IPS-20b (cell line): ENCODE results near the gene CDC73.
"Not testable (repeated sequence)": the region's sequence is repeated elsewhere in the genome, so short reads cannot be mapped to it uniquely, and the experiment has no call there.

ENCODE experiments used
- H3K27ac ChIP-seq: one replicate; pipeline ENCODE4 v1.5.1; 2013; ENCODE audit warnings: low read length
- H3K27me3 ChIP-seq: 2 replicates; pipeline ENCODE4 v1.6.1; 2013; ENCODE audit warnings: mild to moderate bottlenecking, low read length, inconsistent platforms; ENCODE audit not compliant: insufficient read depth
- H3K36me3 ChIP-seq: 2 replicates; pipeline ENCODE4 v1.6.1; 2013; ENCODE audit warnings: low read depth, mild to moderate bottlenecking, inconsistent platforms, low read length, moderate library complexity; ENCODE audit not compliant: insufficient read depth
- H3K4me1 ChIP-seq: 2 replicates; pipeline ENCODE4 v1.6.1; 2013; ENCODE audit warnings: mild to moderate bottlenecking, control low read depth, inconsistent platforms, low read length, moderate library complexity; ENCODE audit not compliant: insufficient read depth
- H3K4me3 ChIP-seq: 2 replicates; pipeline ENCODE4 v1.5.1; 2013; ENCODE audit warnings: mild to moderate bottlenecking, low read length, inconsistent platforms
- H3K9ac ChIP-seq: 2 replicates; pipeline ENCODE4 v1.6.1; 2013; ENCODE audit warnings: low read depth, mild to moderate bottlenecking, inconsistent platforms, low read length, moderate library complexity
- H3K9me3 ChIP-seq: 2 replicates; pipeline ENCODE4 v1.6.1; 2013; ENCODE audit warnings: mild to moderate bottlenecking, low read depth, low read length, inconsistent platforms; ENCODE audit not compliant: insufficient read depth

Gene CDC73

DNA sequence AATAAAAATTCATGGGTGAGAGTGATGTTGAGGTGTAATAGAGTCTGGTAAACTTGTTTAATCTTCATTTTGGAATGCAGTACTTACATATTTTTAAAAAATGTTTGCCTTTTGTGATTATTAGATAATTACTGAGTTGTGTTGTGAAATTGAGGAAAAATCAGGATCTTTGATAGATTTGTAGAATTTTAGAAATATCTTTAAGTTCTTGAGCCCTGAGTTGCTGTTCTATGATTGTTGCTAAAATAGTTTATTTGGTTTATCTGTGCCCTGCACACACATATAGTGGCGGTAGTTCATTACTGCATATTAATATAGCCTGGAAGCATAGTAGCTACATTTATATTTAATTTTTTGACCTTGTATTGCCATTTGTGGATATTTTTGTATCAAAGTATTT is 62.9 kb downstream of the CDC73 start:
- Histone ChIP-seq H3K4me1 (peaks cover 8% of the 10 kb centered on the region), H3K27ac (no peak overlapping the region), H3K9me3 (no peaks in the 10 kb centered on the region), H3K36me3 (no peaks in the 10 kb centered on the region), H3K9ac (no peak overlapping the region), H3K4me3 (no peak overlapping the region), H3K27me3 (no peaks in the 10 kb centered on the region)

DNA sequence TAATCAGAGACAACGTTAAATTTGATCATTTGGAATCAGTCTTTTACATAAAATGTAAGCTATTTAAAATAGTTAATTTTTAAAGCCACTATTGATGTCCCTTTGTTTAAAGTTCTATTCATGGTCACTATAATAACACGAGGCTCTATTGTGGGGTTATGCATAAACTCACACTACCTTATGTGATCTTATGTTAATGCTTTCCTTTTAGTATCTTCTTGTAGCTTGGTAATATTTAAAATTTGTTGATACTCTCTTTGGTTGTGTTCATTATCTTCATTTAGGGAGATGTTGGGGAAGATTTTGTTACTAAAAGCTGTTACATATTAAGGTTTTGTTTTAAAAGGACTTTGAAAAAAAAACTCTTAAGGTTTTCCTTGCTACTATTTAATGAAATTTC is 63.4 kb downstream of the CDC73 start:
- Histone ChIP-seq H3K9ac (no peak overlapping the region), H3K36me3 (no peaks in the 10 kb centered on the region), H3K4me1 (peaks cover 8% of the 10 kb centered on the region), H3K9me3 (no peaks in the 10 kb centered on the region), H3K4me3 (no peak overlapping the region), H3K27me3 (no peaks in the 10 kb centered on the region), H3K27ac (no peak overlapping the region)

DNA sequence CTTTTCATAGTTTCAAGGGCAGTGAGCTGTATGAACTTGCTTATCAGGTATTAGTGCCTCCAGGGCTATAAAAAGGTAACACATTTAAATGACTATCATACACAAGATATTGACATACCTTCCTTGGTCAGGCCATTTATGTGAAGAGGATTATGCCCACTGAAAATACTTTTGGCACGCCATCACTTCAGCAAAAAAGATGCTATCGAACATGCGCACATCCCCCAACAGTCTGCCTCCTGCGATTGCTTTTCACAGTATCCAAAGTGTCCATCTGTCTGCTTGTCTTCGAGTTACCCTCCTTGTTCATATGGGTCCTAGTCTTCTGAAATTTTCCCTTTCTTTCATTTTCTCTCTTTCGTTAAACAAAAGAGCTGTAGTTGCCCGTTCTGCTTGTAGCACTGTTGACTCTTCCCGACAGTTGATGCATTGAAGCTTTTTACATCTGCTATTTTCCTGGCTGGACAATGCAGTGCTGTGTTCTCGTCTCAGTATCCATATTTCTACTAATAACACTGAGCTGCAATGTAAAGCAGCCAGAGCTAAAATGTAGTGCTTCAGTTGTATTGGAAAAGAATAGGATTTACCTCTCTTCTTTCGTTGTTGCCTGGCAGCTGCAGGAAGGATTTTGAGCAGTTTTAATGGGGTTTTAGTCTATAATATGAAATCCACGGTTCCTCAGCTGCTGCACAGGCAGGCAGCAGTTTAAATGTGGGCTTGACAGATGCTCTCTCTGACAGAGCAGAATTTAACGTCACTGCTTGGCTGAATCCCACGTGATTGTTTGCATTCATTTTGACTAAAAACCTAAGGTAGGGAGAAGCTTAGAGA is 64.3 kb downstream of the CDC73 start, which contains the start of gene B3GALT2:
TSS of gene B3GALT2 (minus strand) at position 713 of the 831 bp plus-strand sequence. CDS start 5,051 bp downstream, outside the sequence.
- Histone ChIP-seq H3K4me3 (no peak within 1 kb of the TSS), H3K27ac (no peak within 1 kb of the TSS), H3K4me1 (peaks cover 8% of the 10 kb centered on the region), H3K9ac (no peak within 1 kb of the TSS), H3K36me3 (no peaks in the 10 kb centered on the region), H3K9me3 (no peaks in the 10 kb centered on the region), H3K27me3 (no peaks in the 10 kb centered on the region)

DNA sequence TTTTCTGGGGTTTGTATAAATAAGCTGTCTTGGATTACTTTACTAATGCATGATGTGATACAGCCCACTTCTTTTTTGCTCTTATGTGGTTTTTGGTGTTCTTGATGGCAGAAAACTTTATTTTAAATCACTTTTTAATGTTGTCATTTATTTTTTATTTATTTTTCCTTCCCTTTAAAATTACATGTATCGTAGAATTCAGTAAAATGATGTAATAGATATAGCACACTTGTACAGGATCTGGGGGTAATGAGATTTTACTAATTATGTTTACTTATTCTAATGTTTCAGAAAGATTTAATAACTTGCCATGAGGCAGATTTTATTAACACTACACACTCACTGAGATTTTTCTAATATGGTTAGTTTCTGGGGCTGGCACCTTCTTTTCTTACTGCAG is 65.3 kb downstream of the CDC73 start:
- Histone ChIP-seq H3K9ac (no peak overlapping the region), H3K27me3 (no peaks in the 10 kb centered on the region), H3K4me3 (no peak overlapping the region), H3K9me3 (peaks cover 2% of the 10 kb centered on the region; the same call in 1 of the 2 replicates), H3K36me3 (0 out of 2 replicates have a peak, but pooled peaks cover under 1% of the 10 kb centered on the region), H3K4me1 (peaks cover 8% of the 10 kb centered on the region), H3K27ac (no peak overlapping the region)

DNA sequence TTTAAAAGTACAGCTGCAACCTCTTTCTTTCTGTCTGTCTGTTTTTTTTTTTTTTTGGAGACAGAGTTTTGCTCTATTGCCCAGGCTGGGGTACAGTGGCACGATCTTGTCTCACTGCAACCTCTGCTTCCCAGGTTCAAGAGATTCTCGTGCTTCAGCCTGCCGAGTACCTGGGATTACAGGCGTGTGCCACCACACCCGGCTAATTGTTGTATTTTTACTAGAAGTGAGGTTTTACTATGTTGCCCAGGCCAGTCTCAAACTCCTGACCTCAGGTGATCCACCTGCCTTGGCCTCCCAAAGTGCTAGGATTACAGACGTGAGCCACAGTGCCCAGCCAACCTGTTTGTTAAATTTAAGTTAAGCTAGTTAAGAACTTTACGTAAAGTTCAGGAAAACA is 67.1 kb downstream of the CDC73 start:
- H3K4me3 ChIP-seq, H3K4me1 ChIP-seq, H3K9ac ChIP-seq, H3K27ac ChIP-seq, H3K27me3 ChIP-seq: not testable (repeated sequence)
- H3K9me3 ChIP-seq, result peaks cover 12% of the 10 kb centered on the region
- peaks cover 11% of the 10 kb centered on the region; the same call in 1 of the 2 replicates for H3K36me3 ChIP-seq

DNA sequence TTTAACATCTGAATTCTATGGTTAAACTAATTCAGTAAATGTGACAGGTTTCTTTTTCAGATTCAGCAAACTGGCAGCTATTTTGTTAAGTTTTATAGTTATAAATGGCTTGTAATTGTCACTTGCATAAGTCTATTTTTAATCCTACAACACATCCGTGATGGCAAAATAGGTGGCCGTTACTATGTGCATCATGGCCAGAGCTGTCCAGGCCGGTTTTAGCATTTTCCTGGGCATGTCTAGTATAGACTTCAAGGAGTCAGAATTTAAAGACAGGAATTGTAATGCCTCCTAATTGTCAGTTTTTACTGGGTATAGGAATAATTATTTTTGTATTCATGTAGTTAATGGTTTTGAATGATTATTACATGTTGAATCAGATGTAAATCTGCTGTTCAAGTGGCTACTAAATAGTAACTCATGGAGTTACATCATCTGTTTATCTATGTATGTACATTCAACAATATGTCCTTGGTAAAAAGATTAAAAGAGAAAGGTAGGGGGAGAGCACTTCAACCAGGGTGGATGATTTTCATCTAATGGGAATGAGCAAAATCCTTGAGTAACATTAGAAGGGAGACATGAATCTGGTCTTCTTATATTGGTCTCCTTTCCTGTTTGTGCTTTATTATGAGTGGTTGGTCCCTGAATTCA is 67.7 kb downstream of the CDC73 start:
- H3K4me1 ChIP-seq, result peaks cover 8% of the 10 kb centered on the region
- H3K27ac ChIP-seq, result no peak overlapping the region
- no peak overlapping the region for H3K9ac ChIP-seq
- H3K9me3 ChIP-seq, result peaks cover 12% of the 10 kb centered on the region
- H3K27me3 ChIP-seq, result no peaks in the 10 kb centered on the region
- no peak overlapping the region for H3K4me3 ChIP-seq
- peaks cover 11% of the 10 kb centered on the region; the same call in 1 of the 2 replicates for H3K36me3 ChIP-seq

DNA sequence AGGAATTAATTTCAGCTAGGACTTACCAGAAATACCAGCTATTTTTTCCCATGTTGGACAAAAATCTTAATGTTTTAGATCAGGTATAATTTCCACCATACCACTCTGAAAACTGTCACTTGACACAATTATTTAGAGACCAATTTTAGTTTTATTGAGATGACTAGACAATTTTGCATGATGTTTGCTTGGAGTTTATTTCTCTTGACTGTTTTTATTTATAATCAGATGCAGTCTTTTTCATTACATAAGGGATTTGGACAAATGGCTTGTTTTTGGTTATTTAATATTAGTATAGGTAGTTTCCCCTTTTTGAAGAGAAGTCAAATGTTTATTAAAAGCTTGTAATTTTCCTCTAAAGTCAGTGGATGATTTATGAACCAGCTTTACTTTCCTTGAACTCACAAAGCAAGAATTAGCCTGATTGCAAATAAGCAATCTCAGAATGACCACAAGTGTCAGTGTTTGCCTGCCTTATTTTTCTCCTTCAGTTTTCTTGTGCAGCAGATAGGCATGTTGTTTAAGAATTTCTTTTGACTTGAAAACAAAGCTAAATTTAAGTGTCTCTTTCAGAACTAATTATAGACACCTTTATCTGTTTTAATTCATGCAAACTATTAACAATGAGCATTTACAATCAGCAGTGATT is 68.4 kb downstream of the CDC73 start:
- Histone ChIP-seq H3K4me3 (no peak overlapping the region), H3K27ac (no peak overlapping the region), H3K9ac (no peak overlapping the region), H3K36me3 (peaks cover 11% of the 10 kb centered on the region; the same call in 1 of the 2 replicates), H3K27me3 (no peaks in the 10 kb centered on the region), H3K4me1 (peaks cover 8% of the 10 kb centered on the region), H3K9me3 (peaks cover 12% of the 10 kb centered on the region)

DNA sequence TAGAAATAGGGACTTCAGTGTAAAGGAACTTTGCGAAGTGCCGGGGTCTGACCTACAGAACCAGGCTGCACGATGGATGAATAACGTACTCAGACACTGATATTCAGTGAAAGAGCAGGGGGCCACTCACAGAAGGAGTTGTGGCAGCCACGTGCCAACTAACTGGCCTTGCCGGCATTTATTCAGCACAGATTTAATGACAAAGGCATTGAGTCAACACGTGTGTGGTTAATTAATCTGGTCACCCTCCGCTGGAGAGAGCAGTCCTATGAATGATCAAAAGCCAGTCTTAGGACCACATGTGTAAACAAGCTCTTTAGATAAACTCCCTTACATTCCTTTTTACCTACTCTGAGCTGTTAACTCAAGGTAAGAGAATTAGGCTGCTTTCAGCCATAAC is 70.8 kb downstream of the CDC73 start:
- H3K9ac ChIP-seq, result no peak overlapping the region
- no peak overlapping the region for H3K4me3 ChIP-seq
- H3K9me3 ChIP-seq, result peaks cover 12% of the 10 kb centered on the region
- no peaks in the 10 kb centered on the region for H3K4me1 ChIP-seq
- no peak overlapping the region for H3K27ac ChIP-seq
- H3K27me3 ChIP-seq, result no peaks in the 10 kb centered on the region
- H3K36me3 ChIP-seq, result peaks cover 11% of the 10 kb centered on the region; the same call in 1 of the 2 replicates

DNA sequence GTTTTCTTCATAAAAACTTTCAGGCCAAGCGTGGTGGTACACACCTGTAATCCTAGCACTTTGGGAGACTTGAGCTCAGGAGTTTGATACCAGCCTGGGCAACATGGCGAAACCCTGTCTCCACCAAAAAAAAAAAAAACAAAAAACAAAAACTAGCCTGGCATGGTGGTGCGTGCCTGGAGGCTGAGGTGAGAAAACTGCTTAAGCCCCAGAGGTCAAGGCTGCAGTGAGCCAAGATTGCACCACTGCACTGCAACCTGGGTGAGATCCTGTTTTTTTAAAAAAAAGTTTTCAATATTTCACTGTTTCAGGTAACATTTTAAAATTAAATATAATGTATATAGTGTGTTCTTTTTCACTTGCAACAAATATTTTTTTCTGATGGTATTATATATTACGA is 78.1 kb downstream of the CDC73 start:
- H3K4me1 ChIP-seq, result no peaks in the 10 kb centered on the region
- no peak overlapping the region for H3K27ac ChIP-seq
- no peak overlapping the region for H3K4me3 ChIP-seq
- peaks cover 15% of the 10 kb centered on the region; the same call in 1 of the 2 replicates for H3K36me3 ChIP-seq
- no peaks in the 10 kb centered on the region for H3K27me3 ChIP-seq
- H3K9ac ChIP-seq, result no peak overlapping the region
- no peaks in the 10 kb centered on the region for H3K9me3 ChIP-seq

DNA sequence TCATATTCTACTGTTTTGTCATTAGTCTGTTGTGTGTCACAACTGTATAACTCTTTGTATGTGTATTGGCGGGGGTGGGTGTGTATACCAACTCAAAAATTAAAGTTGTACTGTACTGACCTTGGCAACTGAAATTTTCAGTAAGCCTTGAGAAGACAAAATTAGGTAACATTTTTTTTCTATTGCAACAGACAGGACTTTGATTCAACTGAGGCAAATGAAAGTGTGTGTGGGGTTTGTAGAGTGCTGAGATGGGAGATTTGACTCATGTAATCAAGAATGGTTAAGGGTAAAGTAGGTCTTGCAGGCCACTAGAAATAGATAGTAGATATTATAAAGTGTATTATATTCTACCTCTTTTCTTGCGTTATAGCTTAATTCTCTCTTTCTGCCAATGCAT is 79.2 kb downstream of the CDC73 start:
- H3K27ac ChIP-seq, result no peak overlapping the region
- H3K4me3 ChIP-seq, result no peak overlapping the region

DNA sequence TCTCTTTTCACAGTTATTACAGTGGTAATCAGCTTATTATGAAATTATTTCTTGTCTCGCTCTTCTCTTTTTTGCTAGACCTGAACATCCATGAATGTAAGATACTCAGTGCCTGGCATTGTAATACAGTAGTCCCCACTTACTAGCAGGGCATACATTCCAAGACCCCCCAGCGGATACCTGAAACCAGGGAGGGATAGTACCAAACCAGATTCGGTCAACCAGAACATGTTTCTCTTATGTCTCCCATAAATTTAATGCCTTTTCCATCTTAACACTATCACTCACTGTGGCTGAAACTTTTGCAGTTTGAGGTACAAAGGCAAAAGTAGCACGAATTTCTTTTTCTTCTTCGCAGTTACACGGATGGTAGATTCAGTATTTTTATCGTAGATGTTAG is 89.2 kb downstream of the CDC73 start:
- peaks cover 11% of the 10 kb centered on the region; the same call in 1 of the 2 replicates for H3K9me3 ChIP-seq
- H3K27ac ChIP-seq, result no peak overlapping the region
- H3K9ac ChIP-seq, result no peak overlapping the region
- peaks cover 2% of the 10 kb centered on the region; the same call in 1 of the 2 replicates for H3K4me1 ChIP-seq
- H3K4me3 ChIP-seq, result no peak overlapping the region
- H3K27me3 ChIP-seq, result no peaks in the 10 kb centered on the region
- H3K36me3 ChIP-seq, result peaks cover 43% of the 10 kb centered on the region

More for the DNA sequence above, 79.2 kb downstream of the CDC73 start:
- no peaks in the 10 kb centered on the region for H3K4me1 ChIP-seq
- H3K9ac ChIP-seq, result no peak overlapping the region
- H3K36me3 ChIP-seq, result peaks cover 26% of the 10 kb centered on the region
- 0 out of 2 replicates have a peak, but pooled peaks cover under 1% of the 10 kb centered on the region for H3K9me3 ChIP-seq
- no peaks in the 10 kb centered on the region for H3K27me3 ChIP-seq
